Karpas-422 (cell line): ENCODE data around the gene TRABD2B. TPM values are rescaled to one million over a fixed set of nuclear protein-coding genes. Genes with fewer than 3 reads are reported as not detected.
A peak's percentile ranks its signal among the peaks of the same experiment; 100 is the strongest.

Experiments used
- DNase-seq: peaks from one replicate; pipeline ENCODE4 v3.0.0-alpha.2; 2015
- H2AFZ ChIP-seq: fragments of 200-600 bp; sonication (generic); 2 replicates; pipeline ENCODE4 v1.6.1; 2014; ENCODE audit warnings: antibody characterized with exemption, low read length, mixed read lengths
- H3K27ac ChIP-seq: fragments of 200-600 bp; sonication (generic); 2 replicates; pipeline ENCODE4 v1.5.1; 2014; ENCODE audit warnings: mild to moderate bottlenecking, low read length, moderate library complexity
- H3K27me3 ChIP-seq: fragments of 200-600 bp; sonication (generic); 2 replicates; pipeline ENCODE4 v1.6.1; 2014; ENCODE audit warnings: low read length, mixed read lengths
- H3K36me3 ChIP-seq: fragments of 200-600 bp; sonication (generic); 2 replicates; pipeline ENCODE4 v1.6.1; 2014; ENCODE audit warnings: low read length, mixed read lengths; ENCODE audit not compliant: insufficient read depth
- H3K4me1 ChIP-seq: fragments of 200-600 bp; sonication (generic); 2 replicates; pipeline ENCODE4 v1.6.1; 2014; ENCODE audit warnings: mild to moderate bottlenecking, low read length, mixed read lengths
- H3K4me2 ChIP-seq: fragments of 200-600 bp; sonication (generic); 2 replicates; pipeline ENCODE4 v1.6.1; 2014; ENCODE audit warnings: low read length, low read depth, mild to moderate bottlenecking; ENCODE audit not compliant: poor library complexity, severe bottlenecking
- H3K4me3 ChIP-seq: fragments of 200-600 bp; sonication (generic); 2 replicates; pipeline ENCODE4 v1.5.1; 2014; ENCODE audit warnings: mild to moderate bottlenecking, antibody characterized with exemption, low read length, mixed read lengths
- H3K79me2 ChIP-seq: fragments of 200-600 bp; sonication (generic); 2 replicates; pipeline ENCODE4 v1.6.1; 2014; ENCODE audit warnings: mild to moderate bottlenecking, low read length, mixed read lengths
- H3K9ac ChIP-seq: fragments of 200-600 bp; sonication (generic); 2 replicates; pipeline ENCODE4 v1.6.0; 2014; ENCODE audit warnings: low read length
- H3K9me2 ChIP-seq: fragments of 200-600 bp; sonication (generic), shearing (Covaris generic); replicated peaks from 2 replicates; pipeline ENCODE4 v1.6.0; 2014; ENCODE audit warnings: mild to moderate bottlenecking, low read length, moderate library complexity; ENCODE audit not compliant: insufficient read depth
- H3K9me3 ChIP-seq: fragments of 300-700, 200-600 bp; sonication (generic); 2 replicates; pipeline ENCODE4 v1.6.1; 2014; ENCODE audit warnings: low read length, mixed read lengths
- H4K20me1 ChIP-seq: fragments of 200-600 bp; sonication (generic); 2 replicates; pipeline ENCODE4 v1.6.1; 2014; ENCODE audit warnings: mild to moderate bottlenecking, antibody characterized with exemption, low read length, low read depth; ENCODE audit not compliant: insufficient read depth
- total RNA-seq: library from RNA; depleted of rRNA; stranded (reverse); fragments of >200 nt; shearing (Covaris generic); gene quantifications from 2 replicates; pipeline ENCODE4 v1.2.3, GENCODE V29; 2014; ENCODE audit warnings: low replicate concordance

Gene TRABD2B
- total RNA-seq, 1 experiment from 2014 or later: not detected

GRCh38 chr1:47727051-47727696 lies 270.0 kb downstream of the TRABD2B start:
- Histone ChIP-seq H2AFZ (no peak overlapping the region), H3K9me3 (no peaks in the 10 kb centered on the region), H3K27ac (no peak overlapping the region), H3K4me3 (no peak overlapping the region), H3K36me3 (no peaks in the 10 kb centered on the region), H3K9me2 (no peaks in the 10 kb centered on the region), H3K4me2 (no peak overlapping the region), H3K9ac (no peak overlapping the region), H3K27me3 (no peaks in the 10 kb centered on the region), H3K4me1 (peaks cover 7% of the 10 kb centered on the region), H4K20me1 (no peaks in the 10 kb centered on the region), H3K79me2 (no peaks in the 10 kb centered on the region)
- DNase-seq: no peak

- Histone ChIP-seq H3K36me3 (no peaks in the 10 kb centered on the region), H3K9me2 (no peaks in the 10 kb centered on the region), H3K9ac (no peak overlapping the region), H4K20me1 (no peaks in the 10 kb centered on the region), H3K4me2 (peak overlapping the region; percentile 34), H3K79me2 (no peaks in the 10 kb centered on the region), H3K27me3 (no peaks in the 10 kb centered on the region), H3K27ac (no peak overlapping the region), H3K4me3 (0 out of 2 replicates have a peak overlapping the region, but pooled peaks have one; percentile 9), H3K9me3 (no peaks in the 10 kb centered on the region), H2AFZ (no peak overlapping the region; the same call in 1 of the 2 replicates), H3K4me1 (peaks cover 7% of the 10 kb centered on the region)
- DNase-seq: peak; percentile 93
Measured at GRCh38 chr1:47725992-47726855, 271.0 kb downstream of the TRABD2B start.

GRCh38 chr1:47725511-47725991 lies 271.6 kb downstream of the TRABD2B start:
- Histone ChIP-seq H3K9me2 (no peaks in the 10 kb centered on the region), H3K36me3 (no peaks in the 10 kb centered on the region), H3K4me2 (peak overlapping the region; percentile 34), H3K27ac (no peak overlapping the region), H3K27me3 (no peaks in the 10 kb centered on the region), H3K4me3 (0 out of 2 replicates have a peak overlapping the region, but pooled peaks have one; percentile 9), H3K79me2 (no peaks in the 10 kb centered on the region), H4K20me1 (no peaks in the 10 kb centered on the region), H3K4me1 (peaks cover 7% of the 10 kb centered on the region), H3K9ac (no peak overlapping the region), H3K9me3 (no peaks in the 10 kb centered on the region), H2AFZ (no peak overlapping the region; the same call in 1 of the 2 replicates)
- DNase-seq: no peak

- Histone ChIP-seq H3K79me2 (no peaks in the 10 kb centered on the region), H3K9ac (no peak overlapping the region), H3K9me3 (no peaks in the 10 kb centered on the region), H3K4me3 (no peak overlapping the region), H3K4me1 (peaks cover 7% of the 10 kb centered on the region), H3K9me2 (no peaks in the 10 kb centered on the region), H3K27me3 (no peaks in the 10 kb centered on the region), H3K36me3 (no peaks in the 10 kb centered on the region), H4K20me1 (no peaks in the 10 kb centered on the region), H3K4me2 (no peak overlapping the region), H2AFZ (no peak overlapping the region), H3K27ac (no peak overlapping the region)
- DNase-seq: no peak
Measured at GRCh38 chr1:47725000-47725473, 272.1 kb downstream of the TRABD2B start.

GRCh38 chr1:47724432-47724999 lies 272.7 kb downstream of the TRABD2B start:
- H3K36me3 ChIP-seq: no peaks in the 10 kb centered on the region
- no peak overlapping the region for H3K4me3 ChIP-seq
- H3K9me3 ChIP-seq: no peaks in the 10 kb centered on the region
- no peaks in the 10 kb centered on the region for H3K9me2 ChIP-seq
- H3K27me3 ChIP-seq: no peaks in the 10 kb centered on the region
- no peak overlapping the region for H3K9ac ChIP-seq
- no peaks in the 10 kb centered on the region for H3K79me2 ChIP-seq
- H2AFZ ChIP-seq: no peak overlapping the region
- H3K4me1 ChIP-seq: peaks cover 7% of the 10 kb centered on the region
- no peak overlapping the region for H3K27ac ChIP-seq
- H4K20me1 ChIP-seq: no peaks in the 10 kb centered on the region
- no peak for DNase-seq
- H3K4me2 ChIP-seq: no peak overlapping the region

- Histone ChIP-seq H3K4me3 (no peak overlapping the region), H3K4me2 (no peak overlapping the region), H3K36me3 (no peaks in the 10 kb centered on the region), H3K9me2 (no peaks in the 10 kb centered on the region), H2AFZ (no peak overlapping the region), H3K4me1 (peaks cover 7% of the 10 kb centered on the region), H3K79me2 (no peaks in the 10 kb centered on the region), H3K27me3 (no peaks in the 10 kb centered on the region), H3K9ac (no peak overlapping the region), H4K20me1 (no peaks in the 10 kb centered on the region), H3K27ac (no peak overlapping the region), H3K9me3 (no peaks in the 10 kb centered on the region)
- no peak for DNase-seq
Measured at GRCh38 chr1:47722909-47723580, 274.1 kb downstream of the TRABD2B start.

- Histone ChIP-seq H3K4me3 (no peak overlapping the region), H3K36me3 (no peaks in the 10 kb centered on the region), H3K27me3 (no peaks in the 10 kb centered on the region), H3K27ac (no peak overlapping the region), H3K4me2 (no peak overlapping the region), H3K9me2 (no peaks in the 10 kb centered on the region), H3K4me1 (peaks cover 7% of the 10 kb centered on the region), H2AFZ (no peak overlapping the region), H3K79me2 (no peaks in the 10 kb centered on the region), H3K9me3 (no peaks in the 10 kb centered on the region), H3K9ac (no peak overlapping the region), H4K20me1 (no peaks in the 10 kb centered on the region)
- no peak for DNase-seq
Measured at GRCh38 chr1:47722101-47722500, 275.1 kb downstream of the TRABD2B start.
